C1 segment of cervical spinal cord (tissue), 14 donors: ENCODE results near the gene CACNA1S.
A peak's percentile ranks its signal among the peaks of the same experiment; 100 is the strongest.

Source experiments
- DNase-seq, 14 donors: peaks; one replicate each; lab custom pipeline; 2025; lab: John Stamatoyannopoulos, UW

Gene CACNA1S

GRCh38 chr1:201093962-201094361 is 18.3 kb downstream of the CACNA1S start:
- no peak for DNase-seq

GRCh38 chr1:201093561-201093960 is 18.7 kb downstream of the CACNA1S start:
- DNase-seq, result no peak

GRCh38 chr1:201092738-201093137 is 19.5 kb downstream of the CACNA1S start:
- DNase-seq, result no peak

- DNase-seq, result no peak
These were observed 21.0 kb downstream of the CACNA1S start for GRCh38 chr1:201091256-201091655.

GRCh38 chr1:201090541-201090940 is 21.7 kb downstream of the CACNA1S start:
- DNase-seq, result no peak

- no peak for DNase-seq
These were observed 22.6 kb downstream of the CACNA1S start for GRCh38 chr1:201089596-201089995.

GRCh38 chr1:201088901-201089525 is 23.2 kb downstream of the CACNA1S start:
- no peak for DNase-seq

GRCh38 chr1:201088395-201088794 is 23.8 kb downstream of the CACNA1S start:
- DNase-seq, result no peak

GRCh38 chr1:201085902-201086735 is 26.1 kb downstream of the CACNA1S start:
- peak in 8 of 14 donors; percentile 4 to 47 (median 14) for DNase-seq

- no peak for DNase-seq
These were observed 27.9 kb downstream of the CACNA1S start for GRCh38 chr1:201084295-201084694.

- no peak for DNase-seq
These were observed 28.5 kb downstream of the CACNA1S start for GRCh38 chr1:201083741-201084140.

GRCh38 chr1:201080135-201080534 is 32.1 kb downstream of the CACNA1S start:
- no peak for DNase-seq

- no peak for DNase-seq
These were observed 34.5 kb downstream of the CACNA1S start for GRCh38 chr1:201077736-201078135.

- DNase-seq, result no peak
These were observed 35.1 kb downstream of the CACNA1S start for GRCh38 chr1:201077116-201077515.

GRCh38 chr1:201076092-201076491 is 36.1 kb downstream of the CACNA1S start:
- DNase-seq, result no peak

GRCh38 chr1:201074018-201074417 is 38.2 kb downstream of the CACNA1S start:
- DNase-seq, result no peak

GRCh38 chr1:201072922-201073321 is 39.3 kb downstream of the CACNA1S start:
- no peak for DNase-seq

- DNase-seq, result no peak
These were observed 40.1 kb downstream of the CACNA1S start for GRCh38 chr1:201072149-201072548.

- no peak for DNase-seq
These were observed 42.6 kb downstream of the CACNA1S start for GRCh38 chr1:201069636-201070035.

- no peak for DNase-seq
These were observed 43.2 kb downstream of the CACNA1S start for GRCh38 chr1:201068976-201069375.

- DNase-seq, result no peak
These were observed 45.2 kb downstream of the CACNA1S start for GRCh38 chr1:201066986-201067385.

- DNase-seq, result no peak
These were observed 46.5 kb downstream of the CACNA1S start for GRCh38 chr1:201065686-201066085.

GRCh38 chr1:201064806-201065205 is 47.4 kb downstream of the CACNA1S start:
- no peak for DNase-seq
